Measurements from ENCODE around the gene FXYD6.

The FXYD6 gene

GRCh38 chr11:117790279-117790678, 86.2 kb downstream of the FXYD6 start:
- no peak for DNase-seq

DNA sequence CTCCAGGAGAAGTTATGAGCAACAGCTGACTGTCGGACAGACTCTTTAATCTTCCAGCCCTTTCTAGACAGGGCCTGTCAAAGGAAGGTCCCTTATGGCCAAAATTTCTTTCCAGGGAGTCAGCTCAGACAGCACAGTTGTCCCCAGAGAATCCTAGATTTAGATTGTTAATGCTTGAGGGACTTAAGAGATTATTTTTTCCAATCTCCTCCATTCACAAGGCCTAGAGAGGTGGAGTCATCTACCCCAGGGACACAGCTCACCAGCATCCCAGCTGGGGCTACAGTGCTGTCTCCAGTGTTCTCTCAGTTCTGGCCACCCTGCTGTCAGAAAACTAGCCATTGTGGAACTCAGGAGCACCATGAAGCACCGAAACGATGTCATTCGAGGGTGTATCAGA, 87.2 kb downstream of the FXYD6 start:
- no peak for DNase-seq
